AG04449 (cell line): ENCODE data around the gene WDR73.

Experiments used
- CTCF ChIA-PET: fragments of 350-600 bp; formaldehyde crosslinking; extraction: SDS; loops from one replicate; lab custom pipeline; 2021; ENCODE audit warnings: antibody characterized with exemption; lab: Yijun Ruan, JAX
- POLR2A ChIA-PET: fragments of 400-600, 350-600 bp; formaldehyde crosslinking; extraction: SDS; loops from one replicate; lab custom pipeline; 2020; ENCODE audit warnings: antibody characterized with exemption, inconsistent platforms; lab: Yijun Ruan, JAX
- DNase-seq: peaks from one replicate; pipeline ENCODE4 v3.0.0-alpha.2; 2010; ENCODE audit warnings: low read depth, low spot score
- H3K4me3 ChIP-seq: 2 replicates; pipeline ENCODE4 v1.5.1; 2011; ENCODE audit warnings: low read depth, mild to moderate bottlenecking, control low read depth, low read length
- CTCF ChIP-seq: IDR thresholded peaks from one replicate; pipeline ENCODE4 v1.5.1; 2011; ENCODE audit warnings: mild to moderate bottlenecking, moderate library complexity, low read length, control low read depth, inconsistent platforms; ENCODE audit not compliant: insufficient read depth; ENCODE audit errors: missing control alignments

WDR73 gene

GRCh38 chr15:84653910-84654688 lies at the start of gene WDR73:
Gene WDR73 (minus strand): TSS chr15:84654283. CDS start chr15:84654274, 9 bp downstream.
- peak; percentile 61 for DNase-seq
- no peak for TF ChIP-seq CTCF
- ChIA-PET CTCF (interaction anchor here (0.7 to 3.0 kb wide), 17 partner anchors 12 to 301 kb away, joined by 3 to 10 read pairs (median 3); partner anchors contain the start of gene ZNF592), POLR2A (interaction anchor here (0.7 to 1.8 kb wide), 10 partner anchors 11 to 274 kb away, joined by 3 to 7 read pairs (median 4); partner anchors contain the start of gene SEC11A)
- H3K4me3 ChIP-seq, result peak within 1 kb of the TSS; percentile 98

- POLR2A ChIA-PET, result interaction anchor here (1.1 kb wide), 1 partner anchor 12 kb away, joined by 3 read pairs; the partner anchor contains the start of gene SEC11A
- CTCF ChIA-PET, result interaction anchor here (1.1 to 1.8 kb wide), 3 partner anchors 10 to 12 kb away, joined by 3 to 5 read pairs (median 4); no protein-coding TSS in a partner anchor
- DNase-seq, result no peak
- H3K4me3 ChIP-seq, result no peak overlapping the region
- TF ChIP-seq CTCF, result no peak
Observed at GRCh38 chr15:84703808-84704207, 49.7 kb upstream of the WDR73 start.

GRCh38 chr15:84702961-84703482 lies 48.9 kb upstream of the WDR73 start:
- DNase-seq, result no peak
- TF ChIP-seq CTCF, result no peak
- POLR2A ChIA-PET, result no interaction called here
- H3K4me3 ChIP-seq, result no peak overlapping the region
- CTCF ChIA-PET, result interaction anchor here (0.7 to 1.8 kb wide), 2 partner anchors 11 to 27 kb away, joined by 3 to 5 read pairs; no protein-coding TSS in a partner anchor

- POLR2A ChIA-PET, result no interaction called here
- H3K4me3 ChIP-seq, result no peak overlapping the region
- no peak for TF ChIP-seq CTCF
- no peak for DNase-seq
- CTCF ChIA-PET, result no interaction called here
Observed at GRCh38 chr15:84699538-84700191, 45.6 kb upstream of the WDR73 start.

- H3K4me3 ChIP-seq, result no peak overlapping the region
- no peak for DNase-seq
- ChIA-PET CTCF (interaction anchor here (0.8 to 1.7 kb wide), 6 partner anchors 11 to 231 kb away, joined by 3 to 5 read pairs (median 3); partner anchors contain the start of gene ZNF592), POLR2A (interaction anchor here (0.8 to 1.5 kb wide), 3 partner anchors 9 to 19 kb away, joined by 3 to 4 read pairs (median 3); partner anchors contain the start of gene SEC11A)
- no peak for TF ChIP-seq CTCF
Observed at GRCh38 chr15:84697236-84697990, 43.3 kb upstream of the WDR73 start.
